ENCODE measurements around the gene CHID1. TPM values are rescaled to one million over a fixed set of nuclear protein-coding genes. Genes with fewer than 3 reads are reported as not detected.

The CHID1 gene
- total and polyA plus RNA-seq, 2 experiments from 2014 or later: 54.1 to 67.3 TPM

- no peak overlapping the region for H3K27ac ChIP-seq (ENCODE audit: low read depth)
- TF ChIP-seq REST (IDR thresholded peaks at IDR 0.05; ENCODE audit: unreplicated experiment) (no peak), CTCF (conservative IDR thresholded peaks at IDR 0.05; ENCODE audit: low read depth in 2 of 2) (0 out of 4 replicates have a peak, but pooled peaks of 1 of the 2 experiments have one; percentile 9)
- Mint-ChIP-seq H3K27ac (no peak overlapping the region), H3K27me3 (ENCODE audit: insufficient read depth, low read depth, poor library complexity) (peaks cover 34% of the 10 kb centered on the region), H3K4me3 (peak overlapping the region; percentile 65; the same call in 2 of the 3 replicates), H3K4me1 (peaks cover 20% of the 10 kb centered on the region), H3K36me3 (ENCODE audit: low read depth) (peaks cover 7% of the 10 kb centered on the region; the same call in 1 of the 3 replicates), H3K9me3 (no peaks in the 10 kb centered on the region; the same call in 2 of the 3 replicates)
- H3K9me2 ChIP-seq (ENCODE audit: insufficient read depth): no peaks in the 10 kb centered on the region
- no peak overlapping the region for H2AFZ ChIP-seq
- H3F3A ChIP-seq (replicated peaks; ENCODE audit: low read depth): peaks cover 9% of the 10 kb centered on the region
- no peak for ATAC-seq
- 0 out of 2 replicates have a peak, but pooled peaks cover 5% of the 10 kb centered on the region for H3K79me2 ChIP-seq (replicated peaks; ENCODE audit: insufficient read depth)
- H3K27me3 ChIP-seq (ENCODE audit: insufficient read depth): no peaks in the 10 kb centered on the region
- H3K4me3 ChIP-seq: no peak overlapping the region
- no peaks in the 10 kb centered on the region for H3K36me3 ChIP-seq (ENCODE audit: insufficient read depth)
- DNase-seq (ENCODE audit: low spot score): no peak
- no peak overlapping the region for H3K4me2 ChIP-seq
- H4K20me1 ChIP-seq (replicated peaks; ENCODE audit: insufficient read depth): peaks cover 17% of the 10 kb centered on the region
- H3K4me1 ChIP-seq (ENCODE audit: insufficient read depth): peaks cover 12% of the 10 kb centered on the region
Observed at GRCh38 chr11:823441-824291, 86.9 kb downstream of the CHID1 start.

GRCh38 chr11:821512-822371, 88.9 kb downstream of the CHID1 start:
- H3K27ac Mint-ChIP-seq: no peak overlapping the region
- no peak overlapping the region for H2AFZ ChIP-seq
- no peak overlapping the region for H3K4me3 Mint-ChIP-seq
- no peak for TF ChIP-seq CREB1 (CRISPR knock-in tag; IDR thresholded peaks at IDR 0.05; ENCODE audit: low read depth)
- no peak for TF ChIP-seq EZH2 (IDR thresholded peaks at IDR 0.05; ENCODE audit: low read depth, unreplicated experiment)
- no peak for TF ChIP-seq REST (IDR thresholded peaks at IDR 0.05; ENCODE audit: unreplicated experiment)

More at GRCh38 chr11:821512-822371, 88.9 kb downstream of the CHID1 start:
- Histone ChIP-seq H3K27me3 (ENCODE audit: insufficient read depth) (no peaks in the 10 kb centered on the region), H3K27ac (ENCODE audit: low read depth) (no peak overlapping the region), H3K4me2 (no peak overlapping the region), H3K36me3 (ENCODE audit: insufficient read depth) (no peaks in the 10 kb centered on the region), H3K4me3 (no peak overlapping the region), H3K79me2 (replicated peaks; ENCODE audit: insufficient read depth) (0 out of 2 replicates have a peak, but pooled peaks cover 5% of the 10 kb centered on the region), H3K9me2 (ENCODE audit: insufficient read depth) (no peaks in the 10 kb centered on the region), H4K20me1 (replicated peaks; ENCODE audit: insufficient read depth) (peaks cover 17% of the 10 kb centered on the region), H3F3A (replicated peaks; ENCODE audit: low read depth) (peaks cover 9% of the 10 kb centered on the region; the same call in 1 of the 2 replicates), H3K4me1 (ENCODE audit: insufficient read depth) (peaks cover 7% of the 10 kb centered on the region; the same call in 1 of the 2 replicates)
- Mint-ChIP-seq H3K36me3 (ENCODE audit: low read depth) (peaks cover 7% of the 10 kb centered on the region; the same call in 1 of the 3 replicates), H3K27me3 (ENCODE audit: insufficient read depth, low read depth, poor library complexity) (peaks cover 24% of the 10 kb centered on the region), H3K9me3 (no peaks in the 10 kb centered on the region), H3K4me1 (peaks cover 13% of the 10 kb centered on the region)
- no peak for ATAC-seq
- no peak for DNase-seq (ENCODE audit: low spot score)

Data from GM23338 (cell line).